Measurements from ENCODE around the gene UNC93A.
A peak's percentile ranks its signal among the peaks of the same experiment; 100 is the strongest.
"Not testable (repeated sequence)": the region's sequence is repeated elsewhere in the genome, so short reads cannot be mapped to it uniquely, and the experiment has no call there.

The UNC93A gene

DNA sequence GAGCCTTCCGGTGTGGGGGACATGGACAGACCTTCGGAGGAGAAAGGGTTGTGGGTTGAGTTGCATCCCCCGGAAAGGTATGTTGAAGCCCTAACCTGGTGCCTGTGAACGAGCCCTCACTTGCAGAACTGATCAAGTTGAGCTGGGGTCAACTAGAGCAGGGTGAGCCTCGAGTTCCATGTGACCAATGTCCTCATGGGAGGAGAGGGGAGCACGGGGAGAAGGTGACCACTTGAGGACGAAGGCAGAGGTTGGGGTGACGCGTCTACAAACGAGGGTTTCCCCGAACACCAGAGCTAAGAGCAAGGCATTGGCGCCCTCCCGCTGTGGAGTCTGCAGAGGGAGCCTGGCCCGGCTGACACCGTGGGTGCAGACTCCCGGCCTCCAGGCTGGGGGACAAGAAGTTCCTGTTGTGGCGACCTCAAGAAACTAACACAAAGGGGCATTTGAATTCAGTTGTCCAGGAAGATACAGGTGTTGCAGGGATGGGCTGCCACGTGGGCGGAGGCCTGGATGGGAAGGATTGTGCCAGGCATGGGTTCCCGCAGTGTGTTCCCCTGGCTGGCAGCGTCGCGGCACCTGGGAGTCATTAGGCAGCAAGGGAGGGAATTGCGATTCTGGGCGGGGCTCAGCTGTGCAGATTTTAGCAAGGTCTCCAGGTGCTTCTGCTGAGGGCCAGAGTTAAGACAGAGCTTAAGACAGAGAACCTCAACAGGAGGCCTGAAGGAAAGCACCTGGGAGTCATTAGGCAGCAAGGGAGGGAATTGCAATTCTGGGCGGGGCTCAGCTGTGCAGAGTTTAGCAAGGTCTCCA, 20.4 kb upstream of the UNC93A start:
- no peak for DNase-seq (ENCODE audit: low spot score)

DNA sequence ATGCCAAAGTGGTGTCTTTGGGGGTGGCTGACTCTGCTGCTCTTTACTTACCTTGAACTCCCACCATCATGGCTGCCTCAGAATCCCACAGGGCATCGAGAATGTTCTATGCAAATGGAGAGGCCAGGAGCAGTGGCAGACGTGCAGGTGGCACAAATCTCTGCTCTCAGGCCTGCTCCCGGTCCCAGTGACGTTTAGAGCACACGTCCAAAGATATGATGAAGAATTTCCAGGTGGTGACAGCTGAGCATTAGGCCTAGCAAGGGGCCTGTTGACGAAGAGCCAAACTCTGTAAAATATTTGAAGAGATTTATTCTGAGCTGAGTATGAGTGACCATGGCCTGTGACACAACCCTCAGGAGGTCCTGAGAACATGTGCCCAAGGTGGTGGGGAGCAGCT, 19.0 kb upstream of the UNC93A start:
- no peak for DNase-seq (ENCODE audit: low spot score)

- no peak for DNase-seq (ENCODE audit: low spot score)
Measured at GRCh38 chr6:167272696-167273379, 18.3 kb upstream of the UNC93A start.

DNA sequence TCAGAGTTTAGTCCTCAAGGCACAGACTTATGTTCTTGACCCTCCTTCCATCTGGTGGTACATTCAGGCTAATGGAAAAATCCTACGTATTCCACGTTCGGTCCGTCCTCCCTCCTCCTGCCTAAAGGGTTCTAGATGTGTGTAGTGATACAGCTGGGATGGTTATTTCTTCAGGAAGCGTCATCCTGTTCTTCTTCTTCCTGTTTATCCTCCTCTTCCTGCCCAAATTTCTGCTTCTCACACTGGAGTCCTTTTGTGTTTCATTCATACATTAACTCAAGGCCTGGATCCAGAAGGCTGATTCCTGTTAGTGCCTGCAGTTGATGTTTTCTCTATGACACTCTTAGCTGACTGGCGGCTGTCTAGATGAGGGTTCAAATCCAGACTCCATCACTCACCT, 16.8 kb upstream of the UNC93A start:
- DNase-seq (ENCODE audit: low spot score), result no peak

DNA sequence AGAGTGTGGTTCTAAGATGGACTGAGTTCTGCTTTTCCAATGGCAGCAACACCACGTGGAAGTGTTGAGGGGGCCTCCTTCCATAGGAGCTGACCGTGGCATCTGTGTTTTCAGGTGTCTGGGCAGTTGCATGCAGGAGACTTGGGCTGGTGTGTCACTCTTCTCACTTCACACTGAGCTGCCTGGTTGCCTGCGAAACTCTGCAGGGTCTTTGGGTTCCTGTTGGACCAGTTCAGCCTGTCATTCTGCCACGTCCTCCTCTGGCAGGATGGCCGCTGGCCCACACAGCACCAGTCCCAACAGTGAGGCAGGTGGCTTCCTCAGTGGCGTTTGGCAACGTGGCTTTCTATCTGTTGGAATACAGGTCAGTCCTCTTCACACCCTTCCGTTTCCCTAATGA, 16.1 kb upstream of the UNC93A start:
- no peak for DNase-seq (ENCODE audit: low spot score)

DNA sequence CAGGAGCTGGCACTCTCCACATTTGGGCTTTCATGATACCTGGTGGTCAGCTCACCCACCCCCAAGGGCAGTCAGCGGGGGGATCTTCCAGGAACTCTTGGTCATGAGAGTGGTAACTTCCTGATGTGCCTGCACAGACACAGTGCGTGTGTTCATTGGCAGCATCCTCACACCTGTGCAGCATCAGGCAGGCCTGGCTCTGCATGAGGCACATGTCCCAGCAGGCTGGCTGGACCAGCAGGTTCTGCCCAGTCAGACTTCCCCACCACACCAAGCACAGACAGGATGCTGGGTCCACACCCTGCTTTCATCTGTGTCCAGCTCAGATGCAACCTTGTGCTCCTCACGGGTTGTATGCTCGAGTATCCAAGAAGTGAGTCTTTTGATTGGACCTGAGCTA, 15.7 kb upstream of the UNC93A start:
- DNase-seq (ENCODE audit: low spot score), result no peak

- no peak for DNase-seq (ENCODE audit: low spot score)
Measured at GRCh38 chr6:167276772-167277533, 14.2 kb upstream of the UNC93A start.

- not testable (repeated sequence) for DNase-seq (ENCODE audit: low spot score)
Measured at GRCh38 chr6:167278173-167278940, 12.8 kb upstream of the UNC93A start.

GRCh38 chr6:167279766-167280446, 11.2 kb upstream of the UNC93A start:
- DNase-seq (ENCODE audit: low spot score), result no peak

- DNase-seq (ENCODE audit: low spot score), result not testable (repeated sequence)
Measured at GRCh38 chr6:167280466-167280865, 10.6 kb upstream of the UNC93A start.

GRCh38 chr6:167282165-167282564, 8.9 kb upstream of the UNC93A start:
- no peak for DNase-seq (ENCODE audit: low spot score)

DNA sequence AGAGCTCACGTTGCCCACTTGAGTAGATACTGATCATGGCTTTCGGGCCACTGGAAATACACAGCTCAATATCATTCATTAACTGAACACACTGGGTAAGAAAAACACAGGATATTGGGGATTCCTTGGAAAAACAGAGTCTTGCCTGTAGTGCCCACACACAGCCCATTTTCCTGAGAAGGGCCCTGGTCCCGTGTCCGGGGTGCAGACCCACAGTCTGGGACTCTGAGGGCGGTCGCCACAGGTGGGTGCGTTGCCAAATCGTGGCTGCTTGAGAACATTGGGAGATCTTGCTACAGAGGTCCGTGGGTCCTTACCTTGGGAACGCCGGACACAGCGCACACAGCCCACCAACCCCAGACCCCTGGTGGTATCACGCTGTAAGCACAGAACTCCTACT, 6.5 kb upstream of the UNC93A start:
- DNase-seq (ENCODE audit: low spot score), result not testable (repeated sequence)

DNA sequence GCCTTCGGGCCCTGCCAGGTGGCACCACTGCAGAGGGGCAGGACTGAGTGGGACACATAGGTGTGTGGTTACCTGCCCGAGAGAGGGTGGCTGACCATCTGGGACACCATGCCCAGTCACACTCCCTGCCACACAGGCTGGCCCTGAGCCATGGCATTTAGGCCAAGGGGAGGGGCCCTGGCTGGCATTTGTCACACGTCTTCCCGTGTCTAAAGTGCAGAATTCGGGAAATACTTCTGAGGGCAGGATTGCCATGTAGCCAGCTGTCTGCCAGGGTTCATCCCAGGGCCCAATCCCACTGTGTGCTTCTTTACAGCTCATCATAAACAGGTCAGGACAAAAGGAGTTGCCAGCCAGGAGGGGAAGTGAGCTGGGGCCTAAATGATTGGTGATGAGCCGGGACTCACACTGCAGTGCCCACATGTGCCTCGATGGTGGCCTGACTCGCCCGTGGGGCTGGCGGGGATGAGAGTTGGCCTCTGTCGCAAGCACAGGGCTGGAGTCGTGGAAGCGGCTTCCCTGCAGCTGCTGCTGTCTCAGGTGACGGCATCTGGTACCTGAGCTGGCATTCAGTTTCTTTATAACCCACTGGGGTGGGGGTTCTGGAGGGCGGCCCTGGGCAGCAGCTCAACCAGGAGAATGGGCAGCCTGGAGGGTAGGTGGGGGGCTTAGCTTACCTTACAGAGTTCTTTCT, 5.9 kb upstream of the UNC93A start:
- DNase-seq (ENCODE audit: low spot score), result no peak

DNA sequence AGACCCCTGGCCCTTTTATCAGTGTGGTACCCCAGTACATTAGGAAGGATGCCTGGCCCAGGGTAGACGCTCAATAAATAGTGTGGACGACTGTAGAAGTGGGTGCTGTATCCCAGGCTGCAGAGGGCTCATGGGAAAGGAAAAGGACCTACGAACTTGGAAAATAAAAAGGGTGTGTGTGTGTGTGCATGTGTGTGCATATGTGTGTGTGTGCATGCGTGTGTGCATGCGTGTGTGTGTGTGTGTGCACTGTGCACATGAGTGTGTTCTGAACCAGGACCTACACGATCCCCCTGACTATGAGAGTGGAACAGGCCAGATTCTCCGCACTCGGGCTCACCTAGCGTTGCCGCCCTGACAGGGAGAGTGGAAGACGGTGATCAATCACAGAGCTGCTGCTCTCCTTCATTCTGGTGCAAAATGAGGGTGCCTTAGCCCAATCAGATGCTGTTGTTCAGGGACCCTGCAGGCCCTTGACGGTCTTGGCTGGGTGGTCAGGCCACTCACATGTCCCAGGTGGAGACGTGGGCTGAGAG, 3.5 kb upstream of the UNC93A start:
- no peak for DNase-seq (ENCODE audit: low spot score)

GRCh38 chr6:167288591-167289225, 2.4 kb upstream of the UNC93A start:
- peak; percentile 26 for DNase-seq (ENCODE audit: low spot score)

- not testable (repeated sequence) for DNase-seq (ENCODE audit: low spot score)
Measured at GRCh38 chr6:167289291-167289690, 1.8 kb upstream of the UNC93A start.

DNA sequence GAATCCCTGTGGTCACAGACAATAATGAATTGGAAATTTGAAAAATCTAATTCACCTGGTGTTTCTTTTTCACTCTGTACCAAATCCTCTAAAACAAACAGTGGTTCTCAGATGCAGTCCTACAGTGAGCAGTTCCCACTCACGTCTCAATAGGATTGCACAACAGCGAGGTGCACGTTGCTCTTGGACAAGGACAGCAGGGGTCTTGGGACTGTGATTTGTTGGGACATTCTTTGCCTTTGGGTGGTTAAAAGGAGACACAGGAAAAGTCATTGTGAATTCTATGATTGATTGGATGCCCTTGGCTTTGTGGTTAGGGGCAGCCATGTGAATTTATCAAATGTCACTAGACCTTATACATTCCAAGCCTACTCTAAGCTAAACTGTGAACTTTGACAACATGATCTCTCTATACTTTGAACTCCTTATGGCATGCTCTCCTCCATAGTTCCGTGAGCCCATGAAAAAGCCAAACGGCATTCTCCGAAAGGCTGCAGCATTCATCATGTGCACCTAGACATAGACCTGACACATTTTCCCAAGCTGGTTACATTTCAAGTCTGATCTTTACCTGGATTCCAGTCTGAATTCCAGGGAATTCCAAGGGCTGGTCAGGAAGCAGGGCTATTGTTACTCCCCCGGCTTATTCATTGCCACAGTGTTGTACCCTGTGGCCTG, 647 bp downstream of the UNC93A start:
- DNase-seq (ENCODE audit: low spot score), result no peak

DNA sequence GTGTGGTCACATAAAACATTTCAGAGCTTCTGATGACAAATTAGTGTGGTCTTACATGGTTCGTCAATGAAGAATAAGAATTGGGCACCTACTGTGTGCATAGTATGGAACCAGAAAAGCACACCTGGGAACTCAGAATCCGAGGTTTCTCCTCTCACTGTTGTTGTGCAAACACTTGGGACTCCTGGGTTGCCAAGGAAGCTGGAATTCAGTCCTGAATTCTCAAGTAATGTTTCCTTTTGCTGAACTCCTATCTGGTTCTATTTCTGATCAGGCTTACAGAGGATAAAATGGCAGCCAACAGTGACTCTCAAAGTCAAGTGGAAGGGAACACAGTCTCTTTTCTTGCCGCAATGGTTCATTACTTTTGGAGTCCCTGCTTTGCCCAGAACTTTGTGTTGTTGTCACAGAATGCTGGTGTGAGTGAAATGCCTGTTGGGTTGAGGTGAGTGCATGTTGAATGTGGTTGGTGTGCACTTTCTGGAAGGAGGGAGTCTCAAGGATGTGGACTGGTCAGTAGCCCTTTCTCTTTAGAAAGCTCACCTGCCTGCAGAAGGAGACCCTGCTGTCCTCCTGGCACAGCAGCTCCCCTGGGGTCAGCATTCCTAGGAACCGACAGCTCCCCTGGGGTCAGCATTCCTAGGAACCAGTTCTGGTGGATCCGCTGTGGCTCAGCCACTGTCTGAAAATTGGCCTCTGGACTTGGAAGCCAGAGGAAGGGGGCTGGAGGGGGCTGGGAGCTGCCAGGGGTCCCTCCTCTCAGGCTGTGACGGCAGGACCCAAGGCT, 1.4 kb downstream of the UNC93A start:
- DNase-seq (ENCODE audit: low spot score), result no peak
